Gastrocnemius medialis (tissue), 4 donors: ENCODE measurements around the gene PRMT6.

ENCODE experiments used
- POLR2A ChIP-seq, 2 donors: fragments of 450-650 bp; IDR thresholded peaks; one replicate each; pipeline ENCODE4 v1.6.1; 2017; ENCODE audit warnings: antibody characterized with exemption in 2 of 2, mild to moderate bottlenecking in 2 of 2, moderate library complexity in 2 of 2
- TF ChIP-seq, protein P1 (sequence below), 5 experiments: fragments of 450-650 bp in 3 of 5; fragments of 200-600 bp in 2 of 5; sonication (generic) in 2 of 5; IDR thresholded peaks in 4 of 5; conservative IDR thresholded peaks in 1 of 5; 1 replicate in 4 of 5; 2 replicates in 1 of 5; pipeline ENCODE4 v1.5.1; 2016 to 2019; ENCODE audit warnings: antibody characterized with exemption in 5 of 5, mild to moderate bottlenecking in 3 of 5, moderate library complexity in 3 of 5

DNA sequence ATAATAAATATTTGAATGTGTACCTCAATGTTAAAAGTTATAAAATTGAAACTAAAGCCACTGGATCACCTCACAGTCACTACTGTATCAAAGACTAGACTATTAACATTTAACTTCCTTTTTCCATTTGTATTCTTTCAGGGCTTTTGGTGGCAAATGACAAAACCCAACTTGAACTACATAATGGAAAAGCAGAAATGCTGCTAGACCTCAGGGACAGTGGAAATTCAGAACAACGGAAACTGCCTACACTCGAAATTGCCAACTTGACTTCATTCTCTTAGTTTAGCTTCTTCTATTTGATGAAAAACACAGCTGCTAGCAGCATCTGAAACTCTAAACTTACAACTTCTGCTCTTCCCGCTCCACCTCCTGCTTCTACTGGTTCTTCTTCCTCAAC lies 49.4 kb downstream of the PRMT6 start:
- TF ChIP-seq, protein P1, sequence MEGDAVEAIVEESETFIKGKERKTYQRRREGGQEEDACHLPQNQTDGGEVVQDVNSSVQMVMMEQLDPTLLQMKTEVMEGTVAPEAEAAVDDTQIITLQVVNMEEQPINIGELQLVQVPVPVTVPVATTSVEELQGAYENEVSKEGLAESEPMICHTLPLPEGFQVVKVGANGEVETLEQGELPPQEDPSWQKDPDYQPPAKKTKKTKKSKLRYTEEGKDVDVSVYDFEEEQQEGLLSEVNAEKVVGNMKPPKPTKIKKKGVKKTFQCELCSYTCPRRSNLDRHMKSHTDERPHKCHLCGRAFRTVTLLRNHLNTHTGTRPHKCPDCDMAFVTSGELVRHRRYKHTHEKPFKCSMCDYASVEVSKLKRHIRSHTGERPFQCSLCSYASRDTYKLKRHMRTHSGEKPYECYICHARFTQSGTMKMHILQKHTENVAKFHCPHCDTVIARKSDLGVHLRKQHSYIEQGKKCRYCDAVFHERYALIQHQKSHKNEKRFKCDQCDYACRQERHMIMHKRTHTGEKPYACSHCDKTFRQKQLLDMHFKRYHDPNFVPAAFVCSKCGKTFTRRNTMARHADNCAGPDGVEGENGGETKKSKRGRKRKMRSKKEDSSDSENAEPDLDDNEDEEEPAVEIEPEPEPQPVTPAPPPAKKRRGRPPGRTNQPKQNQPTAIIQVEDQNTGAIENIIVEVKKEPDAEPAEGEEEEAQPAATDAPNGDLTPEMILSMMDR (IDR thresholded peaks at IDR 0.05 in 4 of 5, conservative IDR thresholded peaks at IDR 0.05 in 1 of 5): no peak
- TF ChIP-seq POLR2A (IDR thresholded peaks at IDR 0.05): no peak
